Neural cell (in vitro differentiated cells): ENCODE data around the gene TPRG1. TPM values are rescaled to one million over a fixed set of nuclear protein-coding genes. Genes with fewer than 3 reads are reported as not detected.

ENCODE experiments used
- H2AFZ ChIP-seq: fragments of 200-600, 300-800 bp; sonication (generic), shearing (Covaris generic); 2 replicates; pipeline ENCODE4 v1.6.0; 2014; ENCODE audit warnings: low read depth, mild to moderate bottlenecking, antibody characterized with exemption, low read length, moderate library complexity
- H3F3A ChIP-seq: fragments of 200-600 bp; shearing (Covaris generic); 2 replicates; pipeline ENCODE4 v1.6.1; 2016; ENCODE audit warnings: mild to moderate bottlenecking, moderate library complexity, mixed read lengths, antibody characterized with exemption, low read length; ENCODE audit not compliant: insufficient read depth, poor library complexity, severe bottlenecking
- H3K27ac ChIP-seq: fragments of 200-600, 300-800 bp; sonication (generic), shearing (Covaris generic); 2 replicates; pipeline ENCODE4 v1.5.1; 2014; ENCODE audit warnings: mild to moderate bottlenecking, low read length, moderate library complexity
- H3K27me3 ChIP-seq: fragments of 300-800, 200-600 bp; sonication (generic), shearing (Covaris generic); 2 replicates; pipeline ENCODE4 v1.6.0; 2014; ENCODE audit warnings: mild to moderate bottlenecking, low read depth, low read length, moderate library complexity; ENCODE audit not compliant: insufficient read depth
- H3K36me3 ChIP-seq: fragments of 300-800, 200-600 bp; sonication (generic), shearing (Covaris generic); 2 replicates; pipeline ENCODE4 v1.5.1; 2014; ENCODE audit warnings: mild to moderate bottlenecking, antibody characterized with exemption, low read length, moderate library complexity; ENCODE audit not compliant: insufficient read depth
- H3K4me2 ChIP-seq: fragments of 300-800, 200-600 bp; sonication (generic), shearing (Covaris generic); 2 replicates; pipeline ENCODE4 v1.6.0; 2014; ENCODE audit warnings: mild to moderate bottlenecking, low read length
- H3K4me3 ChIP-seq: fragments of 300-800, 200-600 bp; sonication (generic), shearing (Covaris generic); 2 replicates; pipeline ENCODE4 v1.5.1; 2014; ENCODE audit warnings: mild to moderate bottlenecking, low read length, moderate library complexity
- H3K79me2 ChIP-seq: fragments of 200-600 bp; shearing (Covaris generic); replicated peaks from 2 replicates; pipeline ENCODE4 v1.6.0; 2014; ENCODE audit warnings: mild to moderate bottlenecking, low read length, moderate library complexity; ENCODE audit not compliant: insufficient read depth
- H3K9ac ChIP-seq: fragments of 300-800, 200-600 bp; sonication (generic), shearing (Covaris generic); 2 replicates; pipeline ENCODE4 v1.6.1; 2016; ENCODE audit warnings: mild to moderate bottlenecking, low read length, mixed read lengths
- H3K9me2 ChIP-seq: fragments of 200-600 bp; shearing (Covaris generic); 2 replicates; pipeline ENCODE4 v1.6.1; 2016; ENCODE audit warnings: mild to moderate bottlenecking, low read length, mixed read lengths; ENCODE audit not compliant: insufficient read depth
- H3K9me3 ChIP-seq: fragments of 200-600, 300-800 bp; sonication (generic), shearing (Covaris generic); 2 replicates; pipeline ENCODE4 v1.6.1; 2016; ENCODE audit warnings: mild to moderate bottlenecking, mixed run types, low read length, moderate library complexity, mixed read lengths
- H4K20me1 ChIP-seq: fragments of 200-600 bp; shearing (Covaris generic); 2 replicates; pipeline ENCODE4 v1.6.1; 2016; ENCODE audit warnings: mild to moderate bottlenecking, mixed run types; ENCODE audit not compliant: insufficient read depth
- EP300 ChIP-seq: fragments of 450-650 bp; conservative IDR thresholded peaks from 2 replicates; pipeline ENCODE4 v1.6.1; 2014; ENCODE audit warnings: antibody characterized with exemption, mild to moderate bottlenecking, moderate library complexity; ENCODE audit not compliant: poor library complexity, severe bottlenecking
- EZH2 ChIP-seq: fragments of 200-600, 300-800 bp; shearing (Covaris generic), sonication (generic); IDR thresholded peaks from 2 replicates; pipeline ENCODE4 v1.6.1; 2014; ENCODE audit warnings: antibody characterized with exemption, low read length, borderline replicate concordance, mild to moderate bottlenecking; ENCODE audit not compliant: insufficient read depth, poor library complexity, severe bottlenecking
- MXI1 ChIP-seq: fragments of 450-650 bp; conservative IDR thresholded peaks from 2 replicates; pipeline ENCODE4 v1.6.1; 2014; ENCODE audit warnings: antibody characterized with exemption, mild to moderate bottlenecking; ENCODE audit not compliant: poor library complexity, severe bottlenecking
- POLR2AphosphoS5 ChIP-seq: IDR thresholded peaks from 2 replicates; pipeline ENCODE4 v1.6.1; 2012
- RAD21 ChIP-seq: fragments of 450-650 bp; conservative IDR thresholded peaks from 2 replicates; pipeline ENCODE4 v1.6.1; 2014; ENCODE audit warnings: antibody characterized with exemption, mild to moderate bottlenecking, moderate library complexity
- SMC3 ChIP-seq: fragments of 450-650 bp; conservative IDR thresholded peaks from 2 replicates; pipeline ENCODE4 v1.6.1; 2014; ENCODE audit warnings: antibody characterized with exemption, mild to moderate bottlenecking, moderate library complexity; ENCODE audit not compliant: poor library complexity
- TAF1 ChIP-seq: IDR thresholded peaks from 2 replicates; pipeline ENCODE4 v1.6.1; 2012; ENCODE audit warnings: low read depth
- polyA plus RNA-seq: library from polyadenylated mRNA; depleted of rRNA; stranded (reverse); fragments of >200 nt; gene quantifications from 2 replicates; pipeline ENCODE4 v1.2.3, GENCODE V29; 2014
- TF ChIP-seq, protein P1 (sequence below): IDR thresholded peaks from 2 replicates; pipeline ENCODE4 v1.6.1; 2012; ENCODE audit warnings: borderline replicate concordance
- TF ChIP-seq, protein P2 (sequence below): fragments of 450-650 bp; IDR thresholded peaks from 2 replicates; pipeline ENCODE4 v1.5.1; 2014; ENCODE audit warnings: antibody characterized with exemption, mild to moderate bottlenecking, moderate library complexity; ENCODE audit not compliant: poor library complexity, severe bottlenecking

Gene TPRG1
- polyA plus RNA-seq, 1 donor from 2014 or later: 0.17 TPM

DNA sequence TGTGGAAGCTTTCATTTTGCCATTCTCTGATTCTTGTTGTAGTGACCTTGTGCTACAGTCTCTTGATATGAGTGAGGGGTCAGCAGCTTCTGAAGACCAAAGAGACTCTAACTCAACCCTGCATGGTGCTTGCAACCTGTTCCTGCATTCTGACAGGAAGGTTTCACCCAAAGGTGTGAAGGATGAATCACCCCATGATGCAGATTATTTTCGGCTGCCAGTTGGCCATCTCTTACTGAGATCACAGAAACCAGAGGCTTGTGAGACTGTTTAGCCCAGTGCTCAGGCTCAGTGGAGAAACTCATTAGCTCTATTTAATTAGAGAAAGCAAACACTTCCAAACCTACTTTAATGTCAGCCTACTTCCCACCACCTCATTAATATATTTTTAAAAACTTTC is 29.2 kb upstream of the TPRG1 start:
- Histone ChIP-seq H3K27me3 (no peaks in the 10 kb centered on the region), H3K4me3 (no peak overlapping the region), H3K9ac (no peak overlapping the region), H3K36me3 (no peaks in the 10 kb centered on the region), H3K9me3 (no peaks in the 10 kb centered on the region), H3K4me2 (no peak overlapping the region), H3K27ac (no peak overlapping the region), H4K20me1 (no peaks in the 10 kb centered on the region), H2AFZ (no peak overlapping the region), H3K9me2 (no peaks in the 10 kb centered on the region), H3F3A (no peaks in the 10 kb centered on the region), H3K79me2 (no peaks in the 10 kb centered on the region)
- TF ChIP-seq EP300 (no peak), POLR2AphosphoS5 (no peak), MXI1 (no peak), TAF1 (no peak), RAD21 (no peak), SMC3 (no peak), EZH2 (no peak)
- TF ChIP-seq, protein P1, sequence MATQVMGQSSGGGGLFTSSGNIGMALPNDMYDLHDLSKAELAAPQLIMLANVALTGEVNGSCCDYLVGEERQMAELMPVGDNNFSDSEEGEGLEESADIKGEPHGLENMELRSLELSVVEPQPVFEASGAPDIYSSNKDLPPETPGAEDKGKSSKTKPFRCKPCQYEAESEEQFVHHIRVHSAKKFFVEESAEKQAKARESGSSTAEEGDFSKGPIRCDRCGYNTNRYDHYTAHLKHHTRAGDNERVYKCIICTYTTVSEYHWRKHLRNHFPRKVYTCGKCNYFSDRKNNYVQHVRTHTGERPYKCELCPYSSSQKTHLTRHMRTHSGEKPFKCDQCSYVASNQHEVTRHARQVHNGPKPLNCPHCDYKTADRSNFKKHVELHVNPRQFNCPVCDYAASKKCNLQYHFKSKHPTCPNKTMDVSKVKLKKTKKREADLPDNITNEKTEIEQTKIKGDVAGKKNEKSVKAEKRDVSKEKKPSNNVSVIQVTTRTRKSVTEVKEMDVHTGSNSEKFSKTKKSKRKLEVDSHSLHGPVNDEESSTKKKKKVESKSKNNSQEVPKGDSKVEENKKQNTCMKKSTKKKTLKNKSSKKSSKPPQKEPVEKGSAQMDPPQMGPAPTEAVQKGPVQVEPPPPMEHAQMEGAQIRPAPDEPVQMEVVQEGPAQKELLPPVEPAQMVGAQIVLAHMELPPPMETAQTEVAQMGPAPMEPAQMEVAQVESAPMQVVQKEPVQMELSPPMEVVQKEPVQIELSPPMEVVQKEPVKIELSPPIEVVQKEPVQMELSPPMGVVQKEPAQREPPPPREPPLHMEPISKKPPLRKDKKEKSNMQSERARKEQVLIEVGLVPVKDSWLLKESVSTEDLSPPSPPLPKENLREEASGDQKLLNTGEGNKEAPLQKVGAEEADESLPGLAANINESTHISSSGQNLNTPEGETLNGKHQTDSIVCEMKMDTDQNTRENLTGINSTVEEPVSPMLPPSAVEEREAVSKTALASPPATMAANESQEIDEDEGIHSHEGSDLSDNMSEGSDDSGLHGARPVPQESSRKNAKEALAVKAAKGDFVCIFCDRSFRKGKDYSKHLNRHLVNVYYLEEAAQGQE: no peak
- TF ChIP-seq, protein P2, sequence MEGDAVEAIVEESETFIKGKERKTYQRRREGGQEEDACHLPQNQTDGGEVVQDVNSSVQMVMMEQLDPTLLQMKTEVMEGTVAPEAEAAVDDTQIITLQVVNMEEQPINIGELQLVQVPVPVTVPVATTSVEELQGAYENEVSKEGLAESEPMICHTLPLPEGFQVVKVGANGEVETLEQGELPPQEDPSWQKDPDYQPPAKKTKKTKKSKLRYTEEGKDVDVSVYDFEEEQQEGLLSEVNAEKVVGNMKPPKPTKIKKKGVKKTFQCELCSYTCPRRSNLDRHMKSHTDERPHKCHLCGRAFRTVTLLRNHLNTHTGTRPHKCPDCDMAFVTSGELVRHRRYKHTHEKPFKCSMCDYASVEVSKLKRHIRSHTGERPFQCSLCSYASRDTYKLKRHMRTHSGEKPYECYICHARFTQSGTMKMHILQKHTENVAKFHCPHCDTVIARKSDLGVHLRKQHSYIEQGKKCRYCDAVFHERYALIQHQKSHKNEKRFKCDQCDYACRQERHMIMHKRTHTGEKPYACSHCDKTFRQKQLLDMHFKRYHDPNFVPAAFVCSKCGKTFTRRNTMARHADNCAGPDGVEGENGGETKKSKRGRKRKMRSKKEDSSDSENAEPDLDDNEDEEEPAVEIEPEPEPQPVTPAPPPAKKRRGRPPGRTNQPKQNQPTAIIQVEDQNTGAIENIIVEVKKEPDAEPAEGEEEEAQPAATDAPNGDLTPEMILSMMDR: no peak

DNA sequence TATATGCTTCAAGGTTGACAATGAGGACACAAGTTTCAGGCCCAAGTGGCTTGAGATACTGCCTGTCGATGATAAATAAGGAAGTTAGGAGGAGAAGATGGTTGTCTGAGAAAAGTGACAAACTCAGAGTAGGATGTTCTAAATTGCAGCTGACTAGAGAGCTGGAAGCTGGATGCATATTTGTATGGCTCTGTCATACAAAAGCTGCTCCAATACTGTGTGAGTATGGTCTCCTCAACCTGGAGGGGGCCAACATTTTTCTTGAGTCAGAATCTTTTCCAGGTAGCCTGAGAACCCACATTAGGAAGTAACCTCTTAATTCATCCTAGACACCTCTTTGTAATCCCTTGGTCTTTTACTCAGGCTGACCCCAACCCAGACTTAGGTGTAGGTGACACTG is 28.4 kb upstream of the TPRG1 start:
- H3K9me3 ChIP-seq: no peaks in the 10 kb centered on the region
- TF ChIP-seq RAD21 (no peak), EZH2 (no peak), EP300 (no peak), POLR2AphosphoS5 (no peak), TAF1 (no peak), MXI1 (no peak), SMC3 (no peak)
- TF ChIP-seq, protein P2: no peak
- TF ChIP-seq, protein P1: no peak
- no peak overlapping the region for H3K4me2 ChIP-seq

More for the DNA sequence above, 28.4 kb upstream of the TPRG1 start:
- Histone ChIP-seq H4K20me1 (no peaks in the 10 kb centered on the region), H3K79me2 (no peaks in the 10 kb centered on the region), H3K27me3 (no peaks in the 10 kb centered on the region), H3K36me3 (no peaks in the 10 kb centered on the region), H2AFZ (no peak overlapping the region), H3F3A (no peaks in the 10 kb centered on the region), H3K9me2 (no peaks in the 10 kb centered on the region), H3K27ac (no peak overlapping the region), H3K9ac (no peak overlapping the region), H3K4me3 (no peak overlapping the region)
